Activated CD4-positive, alpha-beta T cell treated with anti-CD3 and anti-CD28 coated beads for 36 hours (primary cell): Measurements from ENCODE around the gene TNFRSF18. TPM values are rescaled to one million over a fixed set of nuclear protein-coding genes. Genes with fewer than 3 reads are reported as not detected.

Source experiments
- ATAC-seq: fragments of 200-7000 bp; cut with Tn5 transposase; one replicate; pipeline ENCODE4 v1.10.0; 2021; ENCODE audit warnings: mild to moderate bottlenecking, moderate library complexity
- CTCF ChIA-PET: fragments of 350-600 bp; sonication (Branson Sonifier 250); formaldehyde crosslinking; loops from one replicate; lab custom pipeline; 2021; ENCODE audit warnings: antibody characterized with exemption; lab: Charles Lee
- POLR2A ChIA-PET: fragments of 350-600 bp; sonication (Branson Sonifier 250); formaldehyde crosslinking; loops from one replicate; lab custom pipeline; 2021; ENCODE audit warnings: antibody characterized with exemption, inconsistent platforms; lab: Charles Lee
- DNase-seq: peaks from one replicate; pipeline ENCODE4 v3.0.0-alpha.2; 2020
- H3K27ac Mint-ChIP-seq: one replicate; pipeline ENCODE4 v1.8.0; 2021; ENCODE audit warnings: mixed read lengths
- H3K27me3 Mint-ChIP-seq: one replicate; pipeline ENCODE4 v1.8.0; 2021; ENCODE audit warnings: mixed read lengths
- H3K36me3 Mint-ChIP-seq: one replicate; pipeline ENCODE4 v1.8.0; 2021; ENCODE audit warnings: low read depth, mixed read lengths
- H3K4me1 Mint-ChIP-seq: one replicate; pipeline ENCODE4 v1.8.0; 2021; ENCODE audit warnings: mixed read lengths
- H3K4me3 Mint-ChIP-seq: one replicate; pipeline ENCODE4 v1.8.0; 2021; ENCODE audit warnings: mild to moderate bottlenecking, moderate library complexity, mixed read lengths
- H3K9me3 Mint-ChIP-seq: one replicate; pipeline ENCODE4 v1.8.0; 2021; ENCODE audit warnings: low read depth, mixed read lengths
- intact Hi-C, 2 experiments: fragments of 100-400 bp; cut with DNase I in 1 of 2; cut with micrococcal nuclease in 1 of 2; formaldehyde crosslinking; loops; one replicate each; pipeline versions ENCODE4 v1.14.2 to v1.15.1; 2022 to 2024; cut with DNase I, micrococcal nuclease
- total RNA-seq, 2 experiments: library from RNA; stranded (reverse); gene quantifications; one replicate each; pipeline ENCODE4 v1.2.3, GENCODE V29; 2021

TNFRSF18 gene
- total RNA-seq, 2 experiments from 2014 or later: 95.0 to 164 TPM

DNA sequence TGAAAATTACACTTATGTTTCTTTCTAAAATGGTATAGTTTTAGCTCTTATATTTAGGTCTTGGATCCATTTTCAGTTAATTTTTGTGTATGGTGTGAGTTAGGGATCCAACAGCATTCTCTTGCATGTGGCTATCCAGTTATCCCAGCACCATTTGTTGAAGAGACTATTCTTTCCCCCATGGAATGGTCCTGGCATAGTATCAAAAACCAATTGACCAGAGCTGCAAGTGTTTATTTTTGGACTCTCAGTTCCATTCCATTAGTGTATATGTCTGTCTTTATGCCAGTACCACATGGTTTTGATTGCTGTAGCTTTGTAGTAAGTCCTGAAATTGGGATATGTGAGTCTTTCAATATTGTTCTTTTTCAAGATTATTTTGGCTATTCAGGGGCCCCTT lies 18.5 kb downstream of the TNFRSF18 start:
- CTCF ChIA-PET: no interaction called here
- POLR2A ChIA-PET: interaction anchor here (0.6 to 0.7 kb wide), 3 partner anchors 14 to 97 kb away, joined by 3 to 6 read pairs (median 5); partner anchors contain the start of gene TTLL10
- no peak for ATAC-seq
- Mint-ChIP-seq H3K4me3 (no peak overlapping the region), H3K4me1 (no peaks in the 10 kb centered on the region), H3K36me3 (no peaks in the 10 kb centered on the region), H3K27me3 (peaks cover 2% of the 10 kb centered on the region), H3K27ac (no peak overlapping the region), H3K9me3 (no peaks in the 10 kb centered on the region)
- intact Hi-C loops: no loop called here
- no peak for DNase-seq

- H3K27me3 Mint-ChIP-seq: peaks cover 2% of the 10 kb centered on the region
- H3K9me3 Mint-ChIP-seq: no peaks in the 10 kb centered on the region
- ChIA-PET POLR2A (no interaction called here), CTCF (no interaction called here)
- no peak overlapping the region for H3K27ac Mint-ChIP-seq
- H3K4me3 Mint-ChIP-seq: no peak overlapping the region
- no peaks in the 10 kb centered on the region for H3K36me3 Mint-ChIP-seq
- H3K4me1 Mint-ChIP-seq: no peaks in the 10 kb centered on the region
- DNase-seq (no peak), ATAC-seq (no peak)
- intact Hi-C loops: no loop called here
These were observed 21.2 kb downstream of the TNFRSF18 start for GRCh38 chr1:1185101-1185765.

DNA sequence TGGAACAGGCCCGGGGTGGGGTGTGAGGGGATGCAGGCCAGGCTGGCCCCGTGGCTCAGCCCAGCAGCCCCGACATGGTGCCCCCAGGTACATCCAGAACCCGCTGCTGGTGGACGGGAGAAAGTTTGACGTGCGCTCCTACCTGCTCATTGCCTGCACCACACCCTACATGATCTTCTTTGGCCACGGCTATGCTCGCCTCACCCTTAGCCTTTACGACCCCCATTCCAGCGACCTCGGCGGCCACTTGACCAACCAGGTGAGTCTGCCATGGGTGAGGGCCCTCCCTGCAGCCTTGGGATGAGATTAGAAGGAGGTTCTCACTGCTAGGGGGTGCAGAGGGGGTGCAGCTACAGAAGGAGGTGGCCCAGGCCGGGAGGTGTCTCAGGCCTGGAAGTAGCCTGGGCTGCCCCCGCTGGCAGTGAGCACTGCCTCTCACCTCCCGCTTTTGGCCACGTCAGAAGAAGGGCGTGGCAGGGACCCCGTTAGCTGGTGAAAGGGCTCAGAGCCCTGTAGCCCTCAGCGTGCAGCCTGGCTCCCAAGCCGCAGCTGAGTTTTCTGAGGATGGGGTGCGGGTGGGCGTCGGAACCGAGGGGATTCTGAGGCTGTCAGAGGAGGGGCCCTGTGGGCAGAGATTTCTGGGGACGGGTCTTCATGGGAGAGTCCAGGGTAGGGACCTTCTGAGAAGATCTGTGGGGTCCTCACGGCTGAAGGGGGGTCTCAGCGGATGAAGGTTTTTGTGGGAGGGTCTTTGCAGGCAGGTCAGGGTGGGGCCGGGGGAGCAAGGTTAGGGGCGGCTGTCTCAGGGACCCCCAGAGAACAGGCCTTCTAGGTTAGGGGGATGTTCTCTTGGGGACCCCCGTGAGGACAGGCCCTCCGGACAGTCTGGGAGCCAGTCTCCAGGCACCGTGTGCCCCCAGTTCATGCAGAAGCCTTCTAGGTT lies 22.3 kb downstream of the TNFRSF18 start:
- Mint-ChIP-seq H3K4me1 (no peaks in the 10 kb centered on the region), H3K27ac (no peak overlapping the region), H3K36me3 (no peaks in the 10 kb centered on the region), H3K4me3 (no peak overlapping the region), H3K9me3 (no peaks in the 10 kb centered on the region), H3K27me3 (peaks cover 2% of the 10 kb centered on the region)
- ATAC-seq (no peak), DNase-seq (no peak)
- POLR2A ChIA-PET: no interaction called here
- CTCF ChIA-PET: no interaction called here
- intact Hi-C loops: no loop called here

DNA sequence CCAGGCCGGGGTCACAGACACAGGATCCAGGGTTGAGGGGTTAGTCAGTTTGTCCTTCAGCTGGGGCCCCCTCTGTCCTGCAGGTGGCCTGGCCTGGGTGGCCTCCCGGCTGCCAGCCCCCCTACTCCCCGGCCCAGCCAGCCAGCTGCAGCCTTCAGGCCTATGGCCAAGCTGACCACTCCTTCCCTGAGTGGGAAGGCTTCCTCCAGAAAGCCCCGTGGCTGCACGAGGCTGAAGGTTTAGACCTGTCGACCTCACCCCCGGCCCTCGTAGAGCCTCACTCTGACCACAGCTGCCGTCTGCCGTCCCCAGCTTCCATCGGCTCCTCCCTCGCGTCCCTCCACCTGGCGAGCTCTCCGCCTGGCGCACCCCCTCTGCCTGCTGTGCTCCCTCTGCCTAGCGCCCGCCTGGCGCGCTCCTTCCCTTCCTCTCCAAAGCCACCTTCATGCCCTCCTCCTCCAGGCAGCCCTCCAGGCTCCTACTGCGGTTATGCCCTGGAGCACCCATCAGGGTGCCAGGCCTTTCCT lies 23.1 kb downstream of the TNFRSF18 start:
- ATAC-seq (no peak), DNase-seq (no peak)
- CTCF ChIA-PET: no interaction called here
- H3K27me3 Mint-ChIP-seq: peaks cover 2% of the 10 kb centered on the region
- intact Hi-C loops: no loop called here
- no peaks in the 10 kb centered on the region for H3K4me1 Mint-ChIP-seq
- POLR2A ChIA-PET: no interaction called here
- no peaks in the 10 kb centered on the region for H3K9me3 Mint-ChIP-seq
- no peak overlapping the region for H3K27ac Mint-ChIP-seq
- H3K36me3 Mint-ChIP-seq: no peaks in the 10 kb centered on the region
- no peak overlapping the region for H3K4me3 Mint-ChIP-seq

DNA sequence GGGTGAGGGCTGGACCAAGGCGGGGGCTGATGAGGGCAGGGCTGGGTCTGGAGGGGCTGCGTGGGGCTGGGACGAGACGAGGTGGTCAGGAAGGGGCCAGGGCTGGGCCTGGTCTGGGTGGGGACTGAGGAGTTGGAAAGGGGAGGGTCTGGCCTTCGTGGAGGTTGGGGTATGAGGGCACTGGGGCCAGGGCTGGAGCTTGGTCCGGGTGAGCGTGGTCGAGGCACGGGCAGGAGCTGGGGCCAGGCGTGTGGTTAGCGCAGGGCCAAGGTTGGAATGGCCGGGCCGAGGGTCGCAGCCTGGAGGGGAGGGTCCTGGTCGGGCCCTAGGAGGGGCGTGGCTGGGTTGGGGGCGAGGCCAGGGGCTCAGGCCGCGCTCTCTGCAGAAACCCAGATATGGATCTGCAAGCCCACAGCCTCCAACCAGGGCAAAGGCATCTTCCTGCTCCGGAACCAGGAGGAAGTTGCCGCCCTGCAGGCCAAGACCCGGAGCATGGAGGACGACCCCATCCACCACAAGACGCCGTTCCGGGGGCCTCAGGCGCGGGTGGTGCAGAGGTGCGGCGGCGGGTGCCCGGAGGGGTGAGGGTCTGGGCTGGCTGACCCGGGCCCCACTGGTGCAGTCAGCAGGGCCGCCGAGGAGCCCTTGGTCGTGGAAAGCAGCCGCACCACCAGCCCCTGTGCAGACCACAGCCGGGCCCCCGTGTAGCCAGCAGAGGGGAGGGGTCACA lies 23.7 kb downstream of the TNFRSF18 start:
- no peak for ATAC-seq
- no peaks in the 10 kb centered on the region for H3K9me3 Mint-ChIP-seq

DNA sequence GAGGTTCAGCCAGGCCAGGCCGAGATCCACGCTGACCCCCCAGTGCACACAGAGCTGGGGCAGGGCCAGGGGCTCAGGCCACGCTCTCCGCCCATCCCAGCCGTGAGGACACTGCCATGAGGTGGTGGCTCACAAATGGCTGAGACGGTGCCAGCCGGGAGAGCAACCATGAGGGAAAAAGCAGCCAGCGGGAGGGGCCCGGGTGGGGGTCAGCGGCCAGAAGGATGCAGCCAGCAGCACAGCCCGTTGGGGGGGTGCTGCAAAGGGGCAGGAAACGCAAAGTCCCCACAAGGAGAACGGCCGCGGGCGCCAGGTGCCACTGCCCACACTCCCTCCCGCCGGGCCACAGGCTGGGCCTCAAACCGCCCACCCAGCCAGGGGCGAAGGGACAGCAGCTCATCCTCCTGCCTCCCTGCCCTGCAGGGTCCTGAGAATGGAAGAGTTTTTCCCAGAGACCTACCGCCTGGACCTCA lies 24.4 kb downstream of the TNFRSF18 start:
- no peak overlapping the region for H3K4me3 Mint-ChIP-seq
- POLR2A ChIA-PET: no interaction called here
- no peak for ATAC-seq

More for the DNA sequence above, 23.7 kb downstream of the TNFRSF18 start:
- Mint-ChIP-seq H3K36me3 (no peaks in the 10 kb centered on the region), H3K4me1 (no peaks in the 10 kb centered on the region), H3K4me3 (no peak overlapping the region), H3K27me3 (peaks cover 2% of the 10 kb centered on the region), H3K27ac (no peak overlapping the region)
- DNase-seq: no peak
- CTCF ChIA-PET: interaction anchor here (0.8 kb wide), 1 partner anchor 60 kb away, joined by 3 read pairs; no protein-coding TSS in a partner anchor
- POLR2A ChIA-PET: no interaction called here
- intact Hi-C loops: no loop called here

DNA sequence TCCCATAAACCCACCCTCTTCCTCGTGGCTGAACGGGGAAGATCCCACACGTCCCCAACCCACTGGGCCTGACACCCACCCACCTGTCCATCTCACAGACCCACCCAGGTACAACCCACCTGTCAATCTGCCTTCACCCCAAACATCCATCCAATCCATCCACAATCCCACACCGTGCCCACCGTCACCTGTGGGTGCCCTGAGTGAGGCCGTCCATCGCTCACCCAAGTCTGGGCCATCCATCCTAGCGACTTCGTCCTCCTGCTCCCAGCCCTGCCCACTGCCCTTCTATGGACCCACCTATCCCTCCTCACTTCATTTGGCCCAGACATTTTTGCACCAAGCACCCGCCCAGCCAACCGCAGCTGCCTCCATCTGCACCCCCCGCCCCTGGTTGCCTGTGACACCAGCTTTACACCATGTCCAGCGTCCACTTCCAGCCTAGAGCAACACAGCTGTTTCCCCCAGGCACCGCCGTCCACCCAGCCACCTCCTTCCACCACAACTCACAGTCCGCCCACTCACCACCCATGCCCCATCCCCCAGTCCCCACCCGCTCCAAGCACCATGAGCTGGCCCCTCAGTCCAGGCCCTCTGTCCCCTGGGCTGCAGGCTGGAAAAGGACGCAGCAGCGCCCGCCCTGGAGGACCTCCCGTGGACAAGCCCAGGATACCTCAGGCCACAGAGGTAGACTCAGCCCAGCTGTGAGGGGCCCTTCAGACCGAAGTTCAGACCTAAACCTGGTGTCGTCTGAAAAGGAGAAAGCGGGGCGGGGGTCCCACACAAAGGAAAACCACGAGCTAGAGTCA lies 25.1 kb downstream of the TNFRSF18 start:
- H3K27ac Mint-ChIP-seq: no peak overlapping the region
- ATAC-seq (no peak), DNase-seq (no peak)
- intact Hi-C loops: no loop called here
- peaks cover 5% of the 10 kb centered on the region for H3K27me3 Mint-ChIP-seq
- no peak overlapping the region for H3K4me3 Mint-ChIP-seq
- no peaks in the 10 kb centered on the region for H3K36me3 Mint-ChIP-seq
- POLR2A ChIA-PET: no interaction called here
- H3K4me1 Mint-ChIP-seq: no peaks in the 10 kb centered on the region
- H3K9me3 Mint-ChIP-seq: no peaks in the 10 kb centered on the region
- CTCF ChIA-PET: interaction anchor here (0.8 kb wide), 1 partner anchor 59 kb away, joined by 3 read pairs; no protein-coding TSS in a partner anchor

More for the DNA sequence above, 24.4 kb downstream of the TNFRSF18 start:
- intact Hi-C loops: no loop called here
- no peak for DNase-seq
- H3K4me1 Mint-ChIP-seq: no peaks in the 10 kb centered on the region
- H3K36me3 Mint-ChIP-seq: no peaks in the 10 kb centered on the region
- no peaks in the 10 kb centered on the region for H3K9me3 Mint-ChIP-seq
- H3K27me3 Mint-ChIP-seq: peaks cover 3% of the 10 kb centered on the region
- H3K27ac Mint-ChIP-seq: no peak overlapping the region
- CTCF ChIA-PET: interaction anchor here (0.8 kb wide), 1 partner anchor 60 kb away, joined by 3 read pairs; no protein-coding TSS in a partner anchor

DNA sequence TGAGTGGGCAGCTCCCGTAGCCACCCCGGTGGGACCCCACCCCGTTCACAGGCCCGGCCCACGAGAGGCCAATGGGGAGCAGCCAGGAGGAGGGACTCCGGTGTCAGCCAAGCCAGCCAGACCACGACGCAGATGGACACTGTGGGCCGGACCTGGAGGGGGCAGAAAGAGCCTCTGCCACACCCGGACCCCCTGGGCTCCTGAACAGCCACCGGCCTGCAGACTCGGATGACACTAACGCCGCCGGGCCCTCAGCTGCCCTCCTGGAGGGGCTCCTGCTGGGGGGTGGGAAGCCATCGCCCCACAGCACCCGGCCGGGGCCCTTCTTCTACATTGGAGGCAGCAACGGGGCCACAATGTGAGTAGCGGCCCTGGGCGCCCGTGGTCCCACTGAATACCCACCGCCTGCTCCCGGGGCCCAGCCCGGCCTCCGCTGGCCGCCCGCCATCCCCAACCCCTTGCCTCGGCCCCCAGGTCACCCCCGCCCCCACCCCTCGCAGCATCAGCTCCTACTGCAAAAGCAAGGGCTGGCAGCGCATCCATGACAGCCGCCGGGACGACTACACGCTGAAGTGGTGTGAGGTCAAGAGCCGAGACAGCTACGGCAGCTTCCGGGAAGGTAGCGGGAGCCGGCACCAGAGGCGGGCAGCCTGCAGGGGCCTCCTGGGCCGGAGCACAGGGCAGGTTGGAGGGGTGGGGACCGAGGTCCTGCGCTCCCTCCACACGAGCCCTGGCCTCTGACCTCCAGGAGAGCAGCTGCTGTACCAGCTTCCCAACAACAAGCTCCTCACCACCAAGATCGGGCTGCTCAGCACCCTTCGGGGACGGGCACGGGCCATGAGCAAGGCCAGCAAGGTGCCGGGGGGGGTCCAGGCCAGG lies 26.2 kb downstream of the TNFRSF18 start:
- DNase-seq (no peak), ATAC-seq (no peak)
- CTCF ChIA-PET: interaction anchor here (0.8 to 1.0 kb wide), 2 partner anchors 15 to 18 kb away, joined by 3 to 4 read pairs; no protein-coding TSS in a partner anchor
- peaks cover 5% of the 10 kb centered on the region for H3K27me3 Mint-ChIP-seq
- no peak overlapping the region for H3K27ac Mint-ChIP-seq
- POLR2A ChIA-PET: no interaction called here
- no peaks in the 10 kb centered on the region for H3K4me1 Mint-ChIP-seq
- H3K36me3 Mint-ChIP-seq: no peaks in the 10 kb centered on the region
- intact Hi-C loops: no loop called here
- no peaks in the 10 kb centered on the region for H3K9me3 Mint-ChIP-seq
- no peak overlapping the region for H3K4me3 Mint-ChIP-seq

DNA sequence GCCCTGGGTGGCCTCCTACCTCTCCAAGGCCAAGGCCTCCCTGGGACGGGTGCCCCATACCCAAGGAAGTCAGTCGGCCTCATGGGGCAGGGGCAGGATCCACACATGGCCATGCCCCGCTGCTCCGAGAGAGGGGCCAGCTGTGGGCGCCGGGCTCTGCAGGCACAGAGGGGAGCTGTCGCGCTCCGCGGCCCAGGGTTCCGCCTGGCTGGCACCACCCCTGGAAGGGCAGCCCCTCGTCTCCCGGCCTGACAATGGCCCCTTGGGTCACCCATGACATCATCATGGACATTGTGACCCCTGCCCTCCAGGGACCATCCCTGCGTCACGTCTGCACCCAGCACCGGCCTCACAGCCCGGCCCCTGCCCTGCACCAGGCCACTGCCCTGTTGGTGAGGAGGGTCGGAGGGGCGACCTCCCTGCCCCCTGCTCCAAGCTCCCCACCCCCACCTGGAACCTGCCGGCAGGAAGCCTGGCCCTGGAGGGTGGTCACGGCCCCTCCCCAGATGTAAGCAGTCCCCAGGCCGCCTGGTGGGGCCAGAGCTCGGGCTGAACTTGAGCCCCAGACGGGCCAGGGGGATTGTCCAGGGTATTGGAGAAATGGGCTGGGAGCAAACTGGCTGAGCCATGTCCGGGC lies 26.9 kb downstream of the TNFRSF18 start:
- ChIA-PET CTCF (interaction anchor here (1.0 kb wide), 1 partner anchor 18 kb away, joined by 4 read pairs; no protein-coding TSS in a partner anchor), POLR2A (no interaction called here)
- Mint-ChIP-seq H3K27me3 (peaks cover 5% of the 10 kb centered on the region), H3K36me3 (no peaks in the 10 kb centered on the region), H3K4me3 (no peak overlapping the region), H3K9me3 (no peaks in the 10 kb centered on the region), H3K27ac (no peak overlapping the region), H3K4me1 (peaks cover 2% of the 10 kb centered on the region)
- DNase-seq (no peak), ATAC-seq (no peak)
- intact Hi-C loops: no loop called here
